NCI-H128 (cell line): Measurements from ENCODE around the gene AQP12A.
"Not testable (repeated sequence)": the region's sequence is repeated elsewhere in the genome, so short reads cannot be mapped to it uniquely, and the experiment has no call there.

Experiments
- DNase-seq: peaks from one replicate; lab custom pipeline; 2025; ENCODE audit not compliant: unreplicated experiment; lab: John Stamatoyannopoulos, UW

The AQP12A gene

GRCh38 chr2:240686460-240686859 is 5.2 kb upstream of the AQP12A start:
- DNase-seq: no peak

DNA sequence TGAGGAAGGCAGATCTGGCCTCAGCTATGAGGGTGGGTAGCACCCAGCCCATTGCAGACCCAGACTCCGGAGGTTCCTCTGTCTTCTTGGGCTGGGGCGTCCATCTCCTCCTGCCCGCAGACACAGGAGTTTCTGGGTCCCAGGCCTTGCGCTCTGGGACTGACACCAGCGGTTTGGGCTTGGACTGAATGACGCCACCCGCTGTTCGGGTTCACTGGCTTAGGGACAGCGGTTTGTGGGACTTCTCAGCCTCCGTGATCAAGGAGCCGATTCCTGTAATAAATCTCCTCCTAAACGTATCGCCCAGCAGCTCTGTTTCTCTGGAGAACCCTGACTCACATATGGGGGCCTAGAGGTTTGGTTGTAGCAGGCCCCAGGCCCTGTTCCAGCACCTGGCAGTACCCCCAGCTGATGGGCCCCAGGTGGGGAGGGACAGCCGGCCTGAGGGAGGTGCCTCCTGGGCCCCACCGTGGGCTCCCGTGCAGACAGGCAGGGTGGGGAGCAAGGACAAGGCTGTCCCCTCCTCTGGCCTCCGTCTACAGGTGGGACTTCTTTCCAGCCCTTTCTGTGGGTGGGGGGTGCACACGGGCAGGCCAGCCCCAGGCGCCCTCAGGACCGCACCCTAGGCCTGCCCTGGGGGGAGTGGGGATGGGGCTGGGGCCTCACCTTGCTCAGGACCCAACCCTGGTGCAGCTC is 4.5 kb upstream of the AQP12A start:
- DNase-seq: no peak

GRCh38 chr2:240687741-240688552 is 3.7 kb upstream of the AQP12A start:
- no peak for DNase-seq

DNA sequence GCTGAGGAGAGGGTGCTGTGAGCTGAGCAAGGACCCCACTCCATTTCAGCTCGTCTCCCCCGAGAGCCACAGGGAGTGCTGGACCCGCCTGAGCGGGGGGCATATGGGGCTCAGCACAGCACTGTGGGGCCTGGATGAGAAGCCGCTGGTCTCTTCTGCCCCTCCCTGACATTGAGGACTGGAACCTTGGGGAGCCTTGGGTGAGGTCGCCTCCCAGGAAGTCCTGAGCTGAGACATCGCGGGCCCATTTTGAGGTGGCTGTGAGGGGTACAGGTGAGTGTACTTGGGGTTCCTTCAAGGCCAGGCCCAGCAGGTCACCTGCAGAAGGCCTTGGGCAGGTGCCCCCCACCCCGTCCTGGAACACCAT is 3.1 kb upstream of the AQP12A start:
- DNase-seq: no peak

DNA sequence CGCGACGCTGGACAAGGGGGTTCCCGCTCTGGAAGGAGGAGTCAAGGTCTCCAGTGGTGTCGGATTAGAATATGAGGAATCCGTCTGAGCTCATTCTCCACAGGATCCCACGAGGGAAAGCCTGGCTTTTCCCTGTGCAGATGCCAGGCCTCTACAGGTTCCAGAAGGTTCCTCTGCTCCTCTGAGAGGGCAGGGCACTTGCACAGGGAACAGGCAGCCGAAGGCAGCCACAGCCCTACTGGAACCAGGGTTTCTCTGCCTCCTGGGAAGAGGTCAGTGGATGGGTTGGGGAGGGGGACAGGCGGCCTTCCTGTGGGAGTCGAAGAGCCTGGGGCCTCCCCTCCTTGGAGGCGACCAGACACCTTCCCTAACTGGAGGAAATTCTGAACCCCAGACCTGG is 1.7 kb upstream of the AQP12A start:
- no peak for DNase-seq

GRCh38 chr2:240690421-240691074 is 1.1 kb upstream of the AQP12A start:
- not testable (repeated sequence) for DNase-seq

- not testable (repeated sequence) for DNase-seq
These were observed 615 bp upstream of the AQP12A start for GRCh38 chr2:240691075-240691427.

- DNase-seq: not testable (repeated sequence)
These were observed 1.2 kb downstream of the AQP12A start for GRCh38 chr2:240692583-240693561.

DNA sequence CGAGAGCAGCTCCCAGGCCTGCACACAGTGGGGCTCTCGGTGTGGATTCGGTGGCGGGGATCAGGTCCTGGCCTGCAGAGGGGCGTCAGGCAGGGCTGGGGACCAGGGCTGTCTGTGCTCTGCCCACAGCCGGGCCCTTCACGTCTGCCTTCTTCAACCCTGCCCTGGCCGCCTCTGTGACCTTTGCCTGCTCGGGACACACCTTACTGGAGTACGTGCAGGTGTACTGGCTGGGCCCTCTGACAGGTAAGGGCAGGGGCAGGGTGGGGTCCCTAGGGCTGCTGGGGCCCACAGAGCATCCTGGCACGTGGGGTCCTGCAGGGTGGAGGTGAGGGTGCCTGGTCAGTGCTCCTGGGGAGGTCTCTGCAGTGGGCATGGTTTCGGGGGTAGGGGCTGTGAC is 2.6 kb downstream of the AQP12A start:
- not testable (repeated sequence) for DNase-seq

DNA sequence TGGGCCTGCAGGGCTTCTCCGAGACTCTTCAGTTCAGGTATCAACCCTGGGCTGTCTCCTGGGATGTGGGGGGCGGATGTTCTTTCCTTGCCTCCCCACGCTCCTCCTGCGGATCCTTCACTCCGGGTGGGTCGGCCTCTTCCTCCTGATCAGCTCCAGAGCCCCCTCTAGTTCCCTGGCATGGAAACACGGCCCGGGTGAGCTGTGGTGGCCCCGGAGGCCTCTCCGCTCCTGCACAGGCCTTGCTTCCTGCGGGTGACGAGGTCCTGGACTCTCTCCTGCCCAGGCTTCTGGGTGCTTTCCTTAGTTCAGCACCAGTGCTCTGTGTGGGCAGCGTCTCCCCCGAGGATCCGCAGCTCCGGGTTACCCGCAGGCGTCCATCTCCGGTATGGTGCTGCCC is 3.9 kb downstream of the AQP12A start:
- not testable (repeated sequence) for DNase-seq

- DNase-seq: not testable (repeated sequence)
These were observed 4.8 kb downstream of the AQP12A start for GRCh38 chr2:240696469-240696868.

GRCh38 chr2:240698852-240699561 is 7.3 kb downstream of the AQP12A start:
- not testable (repeated sequence) for DNase-seq

- not testable (repeated sequence) for DNase-seq
These were observed 8.2 kb downstream of the AQP12A start for GRCh38 chr2:240699835-240700234.

- not testable (repeated sequence) for DNase-seq
These were observed 8.9 kb downstream of the AQP12A start for GRCh38 chr2:240700616-240701015.

DNA sequence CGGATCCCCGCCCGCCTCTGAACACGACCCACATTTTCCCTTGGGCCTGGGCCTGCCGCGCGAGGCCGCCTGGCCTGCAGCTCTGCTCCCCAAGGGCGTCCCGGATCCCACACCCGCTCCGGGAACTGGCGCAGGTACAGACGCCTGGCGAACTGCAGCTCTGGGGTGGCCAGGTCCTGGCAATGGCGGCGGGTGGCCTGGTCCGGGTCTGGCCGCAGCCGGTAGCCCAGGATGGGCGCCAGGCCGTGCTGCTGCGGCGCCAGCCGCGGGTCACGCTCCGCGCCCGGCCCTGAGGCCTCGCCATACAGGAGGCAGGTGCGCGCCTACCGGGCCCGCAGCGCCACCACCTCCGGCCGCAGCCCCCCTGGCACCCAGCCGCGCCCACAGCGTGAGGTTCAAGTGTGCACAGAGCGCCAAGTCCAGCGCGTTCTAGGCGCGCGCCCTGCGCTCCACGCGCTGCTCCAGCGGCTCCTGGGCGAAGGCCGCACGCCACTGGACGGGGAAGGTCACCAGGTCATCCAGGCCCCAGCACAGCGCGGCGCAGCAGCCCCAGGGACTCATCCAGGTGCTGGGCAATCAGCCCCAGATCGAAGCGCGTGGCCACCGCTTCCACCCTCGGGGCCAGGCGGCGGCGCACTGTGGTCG is 9.5 kb downstream of the AQP12A start:
- no peak for DNase-seq

DNA sequence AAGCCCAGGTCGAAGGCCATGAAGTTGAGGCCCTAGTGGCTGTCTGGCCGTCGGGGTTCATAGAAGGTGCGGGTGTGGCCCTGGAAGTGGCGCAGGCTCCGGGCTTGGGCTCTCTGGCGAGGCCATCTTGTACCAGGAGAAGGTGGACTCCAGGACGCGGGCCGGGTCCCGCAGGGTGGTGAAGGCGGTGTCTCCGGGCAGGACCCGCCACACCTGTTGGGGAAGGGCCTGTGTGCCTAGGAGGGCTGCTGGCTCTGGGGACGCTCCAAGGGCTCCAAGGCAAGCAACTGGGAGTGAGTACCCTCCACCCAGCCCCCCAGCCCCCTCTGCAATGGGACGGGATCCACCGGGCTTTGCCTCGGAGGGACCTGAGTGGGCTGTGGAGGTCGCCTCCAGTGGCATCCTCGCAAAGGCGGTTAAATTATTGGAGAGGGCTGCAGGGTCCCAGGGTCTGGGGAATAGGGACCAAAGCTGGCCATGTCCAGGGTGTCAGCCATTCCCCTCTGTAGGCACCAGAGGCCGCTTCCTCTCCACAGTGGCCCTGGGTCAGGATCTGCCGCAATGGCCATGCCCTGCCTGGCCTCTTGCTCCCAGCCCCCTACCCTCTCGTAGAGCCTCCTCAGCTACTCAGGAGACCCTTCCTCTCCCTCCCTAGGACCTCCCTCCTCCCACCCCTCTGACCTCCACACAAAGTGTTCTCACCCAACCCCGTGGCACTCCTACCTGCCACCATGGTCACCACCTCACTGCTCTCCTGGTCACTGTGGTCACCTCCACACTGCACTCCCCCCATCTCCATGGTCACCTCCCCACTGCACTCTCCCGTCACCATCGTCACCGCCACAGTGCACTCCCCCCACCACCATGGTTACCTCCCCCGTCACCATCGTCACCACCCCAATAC is 10.3 kb downstream of the AQP12A start:
- no peak for DNase-seq

DNA sequence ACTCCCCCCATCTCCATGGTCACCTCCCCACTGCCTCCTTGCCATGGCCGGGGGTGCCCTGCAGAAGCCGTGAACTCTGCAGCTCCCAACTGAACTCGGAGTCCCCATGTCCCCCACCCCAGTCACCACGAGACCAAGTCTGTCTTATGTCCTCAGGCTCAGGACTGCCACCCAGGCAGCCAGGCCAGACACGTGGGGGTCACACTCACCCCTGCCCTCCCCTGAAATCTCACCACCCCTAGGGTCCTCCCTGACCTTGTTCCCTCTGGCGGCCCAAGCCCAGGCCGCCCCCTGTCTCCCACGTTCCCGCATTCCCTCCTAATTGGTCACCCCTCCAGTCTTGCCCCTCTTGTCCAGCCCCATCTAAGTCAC is 11.0 kb downstream of the AQP12A start:
- no peak for DNase-seq

- DNase-seq: no peak
These were observed 12.0 kb downstream of the AQP12A start for GRCh38 chr2:240703417-240704341.
